Trophoblast cell (in vitro differentiated cells and primary cell): ENCODE results near the gene WDR86.

Experiments
- DNase-seq, 2 donors: peaks; one replicate each; pipeline ENCODE4 v3.0.0-alpha.2; 2016
- H2AFZ ChIP-seq: 2 replicates; pipeline ENCODE4 v1.6.1; 2013; ENCODE audit warnings: low read length, moderate library complexity, mild to moderate bottlenecking; ENCODE audit not compliant: insufficient read depth, poor library complexity
- H2AK5ac ChIP-seq: 2 replicates; pipeline ENCODE4 v1.6.1; 2013; ENCODE audit warnings: mild to moderate bottlenecking, low read length
- H2BK120ac ChIP-seq: 2 replicates; pipeline ENCODE4 v1.6.1; 2013; ENCODE audit warnings: low read length, mild to moderate bottlenecking, moderate library complexity; ENCODE audit not compliant: insufficient read depth, poor library complexity
- H2BK12ac ChIP-seq: 2 replicates; pipeline ENCODE4 v1.6.1; 2013; ENCODE audit warnings: mild to moderate bottlenecking, low read length, moderate library complexity
- H2BK5ac ChIP-seq: 2 replicates; pipeline ENCODE4 v1.6.1; 2013; ENCODE audit warnings: low read length, low read depth, moderate library complexity, mild to moderate bottlenecking; ENCODE audit not compliant: poor library complexity
- H3K14ac ChIP-seq: 2 replicates; pipeline ENCODE4 v1.6.1; 2013; ENCODE audit warnings: mild to moderate bottlenecking, low read length
- H3K18ac ChIP-seq: 2 replicates; pipeline ENCODE4 v1.6.1; 2013; ENCODE audit warnings: mild to moderate bottlenecking, low read length
- H3K23ac ChIP-seq: 2 replicates; pipeline ENCODE4 v1.6.1; 2013; ENCODE audit warnings: low read length
- H3K27ac ChIP-seq: 2 replicates; pipeline ENCODE4 v1.5.1; 2013; ENCODE audit warnings: low read depth, mild to moderate bottlenecking, inconsistent platforms, low read length, moderate library complexity
- H3K27me3 ChIP-seq: 2 replicates; pipeline ENCODE4 v1.6.1; 2013; ENCODE audit warnings: inconsistent platforms, mild to moderate bottlenecking, low read length, moderate library complexity; ENCODE audit not compliant: insufficient read depth
- H3K36me3 ChIP-seq, 2 experiments: 1 replicate in 1 of 2; 2 replicates in 1 of 2; pipeline ENCODE4 v1.6.1; 2013; ENCODE audit warnings: low read length in 2 of 2, mild to moderate bottlenecking in 2 of 2, moderate library complexity in 1 of 2; ENCODE audit not compliant: insufficient read depth in 2 of 2, control insufficient read depth in 1 of 2
- H3K4ac ChIP-seq: 2 replicates; pipeline ENCODE4 v1.6.1; 2013; ENCODE audit warnings: low read depth, mild to moderate bottlenecking, low read length, moderate library complexity
- H3K4me1 ChIP-seq, 2 experiments: 1 replicate in 1 of 2; 2 replicates in 1 of 2; pipeline ENCODE4 v1.6.1; 2013; ENCODE audit warnings: low read length in 2 of 2, mild to moderate bottlenecking in 2 of 2, moderate library complexity in 1 of 2; ENCODE audit not compliant: insufficient read depth in 2 of 2, control insufficient read depth in 1 of 2
- H3K4me2 ChIP-seq: 2 replicates; pipeline ENCODE4 v1.6.1; 2013; ENCODE audit warnings: inconsistent platforms, mild to moderate bottlenecking, low read length, moderate library complexity
- H3K4me3 ChIP-seq: 2 replicates; pipeline ENCODE4 v1.5.1; 2013; ENCODE audit warnings: mild to moderate bottlenecking, low read depth, low read length, inconsistent platforms
- H3K79me1 ChIP-seq: one replicate; pipeline ENCODE4 v1.6.1; 2013; ENCODE audit warnings: low read length
- H3K79me2 ChIP-seq: 2 replicates; pipeline ENCODE4 v1.6.1; 2013; ENCODE audit warnings: low read length, mild to moderate bottlenecking; ENCODE audit not compliant: control insufficient read depth, insufficient read depth, poor library complexity
- H3K9ac ChIP-seq: 2 replicates; pipeline ENCODE4 v1.6.1; 2013; ENCODE audit warnings: mild to moderate bottlenecking, low read length
- H3K9me3 ChIP-seq: 2 replicates; pipeline ENCODE4 v1.6.1; 2013; ENCODE audit warnings: low read depth, mild to moderate bottlenecking, control low read depth, inconsistent platforms, low read length; ENCODE audit not compliant: insufficient read depth
- H4K12ac ChIP-seq: 2 replicates; pipeline ENCODE4 v1.6.1; 2013; ENCODE audit warnings: low read depth, mild to moderate bottlenecking, low read length, moderate library complexity
- H4K8ac ChIP-seq: 2 replicates; pipeline ENCODE4 v1.6.1; 2013; ENCODE audit warnings: low read depth, mild to moderate bottlenecking, low read length, moderate library complexity
- H4K91ac ChIP-seq: one replicate; pipeline ENCODE4 v1.6.1; 2013; ENCODE audit warnings: low read depth, mild to moderate bottlenecking, low read length, moderate library complexity
- WGBS: extraction: QIAGEN DNeasy Blood & Tissue Kit; methylation state at CpG from one replicate; pipeline ENCODE4 v1.1.7; 2013; ENCODE audit warnings: missing lambda C conversion rate; ENCODE audit not compliant: insufficient read length, insufficient coverage; ENCODE audit errors: extremely low coverage; 5-methylcytosine and 5-hydroxymethylcytosine counted together

Gene WDR86

DNA sequence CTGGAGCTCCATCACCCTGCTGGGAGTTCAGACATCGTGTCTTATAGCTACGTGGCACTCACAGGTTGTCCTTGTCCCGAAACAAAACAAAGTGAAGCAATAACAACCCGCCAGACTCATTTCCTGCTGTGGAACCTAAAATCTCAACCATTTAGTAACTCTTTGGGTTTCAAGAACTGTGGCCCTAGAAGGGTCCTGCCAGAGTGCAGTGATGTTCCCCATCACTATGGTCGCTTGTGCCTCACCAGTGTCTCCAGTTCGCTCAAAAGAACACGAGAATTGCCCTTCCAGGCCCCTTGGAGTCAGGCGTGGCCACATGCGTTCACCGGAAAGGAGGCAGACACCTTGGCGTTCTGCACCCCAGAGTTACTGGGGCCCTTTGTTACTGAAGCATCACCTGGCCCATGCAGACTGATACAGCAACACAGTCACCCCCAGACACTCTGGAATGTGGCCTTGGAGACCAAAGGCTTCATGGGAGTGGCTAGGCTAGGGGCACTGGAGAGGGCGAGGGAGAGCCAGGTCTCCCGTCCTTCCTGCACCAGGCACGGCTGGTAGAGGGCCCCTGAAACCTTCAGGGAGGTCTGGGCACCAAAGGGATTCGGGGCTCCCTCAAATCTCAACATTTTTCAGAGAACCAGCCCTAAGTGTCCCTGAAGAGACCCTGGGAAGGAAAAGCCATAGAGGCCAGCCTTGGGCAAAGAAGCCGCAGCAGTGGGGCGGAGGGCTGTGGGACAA lies 29.2 kb upstream of the WDR86 start:
- H4K8ac ChIP-seq, result no peak overlapping the region
- no peaks in the 10 kb centered on the region for H3K79me2 ChIP-seq
- H3K9me3 ChIP-seq, result peaks cover 3% of the 10 kb centered on the region
- H3K79me1 ChIP-seq, result peaks cover 14% of the 10 kb centered on the region
- H2BK120ac ChIP-seq, result peak overlapping the region; percentile 15
- H3K27ac ChIP-seq, result no peak overlapping the region
- H2AK5ac ChIP-seq, result peak overlapping the region; percentile 20
- no peak overlapping the region for H3K23ac ChIP-seq
- no peak overlapping the region for H3K9ac ChIP-seq
- no peaks in the 10 kb centered on the region for H3K36me3 ChIP-seq
- H3K18ac ChIP-seq, result peak overlapping the region; percentile 22
- no peak overlapping the region for H3K4me3 ChIP-seq
- H3K27me3 ChIP-seq, result no peaks in the 10 kb centered on the region
- peak overlapping the region; percentile 58 for H4K91ac ChIP-seq
- no peak overlapping the region for H3K4me2 ChIP-seq
- DNase-seq, result no peak
- H2AFZ ChIP-seq, result no peak overlapping the region
- WGBS, result no CpG with 5 or more reads among the region's 17 CpGs
- peak overlapping the region; percentile 28 for H2BK12ac ChIP-seq
- peaks cover 28 to 33% of the 10 kb centered on the region in 2 experiments for H3K4me1 ChIP-seq
- H3K4ac ChIP-seq, result no peak overlapping the region
- H3K14ac ChIP-seq, result no peak overlapping the region
- H2BK5ac ChIP-seq, result no peak overlapping the region
- no peak overlapping the region for H4K12ac ChIP-seq

GRCh38 chr7:151437866-151438516 lies 28.2 kb upstream of the WDR86 start:
- Histone ChIP-seq H2AFZ (no peak overlapping the region), H3K79me1 (peaks cover 14% of the 10 kb centered on the region), H4K8ac (no peak overlapping the region), H3K4me2 (no peak overlapping the region), H2BK5ac (no peak overlapping the region), H3K14ac (peak overlapping the region; percentile 8), H3K27me3 (no peaks in the 10 kb centered on the region), H3K9me3 (peaks cover 3% of the 10 kb centered on the region), H3K79me2 (no peaks in the 10 kb centered on the region), H3K36me3 (no peaks in the 10 kb centered on the region), H3K9ac (no peak overlapping the region), H3K4ac (no peak overlapping the region), H3K27ac (no peak overlapping the region), H3K4me1 (peaks cover 28 to 33% of the 10 kb centered on the region in 2 experiments), H2BK12ac (peak overlapping the region; percentile 60), H2AK5ac (no peak overlapping the region), H3K4me3 (peak overlapping the region; percentile 16), H4K12ac (no peak overlapping the region), H2BK120ac (peak overlapping the region; percentile 52), H3K23ac (no peak overlapping the region), H4K91ac (no peak overlapping the region), H3K18ac (no peak overlapping the region)
- DNase-seq, result no peak
- WGBS, result no CpG with 5 or more reads among the region's 23 CpGs

- no peak overlapping the region for H3K9ac ChIP-seq
- DNase-seq, result no peak
- peak overlapping the region; percentile 41 for H2AK5ac ChIP-seq
- H4K12ac ChIP-seq, result no peak overlapping the region
- no peaks in the 10 kb centered on the region for H3K36me3 ChIP-seq
- no peak overlapping the region for H3K4me3 ChIP-seq
- no peak overlapping the region for H3K23ac ChIP-seq
- H3K27ac ChIP-seq, result peak overlapping the region; percentile 24
- H4K91ac ChIP-seq, result peak overlapping the region; percentile 45
- no peak overlapping the region for H2BK5ac ChIP-seq
- peak overlapping the region; percentile 38 for H3K4me2 ChIP-seq
- H4K8ac ChIP-seq, result peak overlapping the region; percentile 36
- peaks cover 3% of the 10 kb centered on the region for H3K9me3 ChIP-seq
- peak overlapping the region; percentile 32 for H3K14ac ChIP-seq
- peaks cover 14% of the 10 kb centered on the region for H3K79me1 ChIP-seq
- H3K4ac ChIP-seq, result no peak overlapping the region
- no peaks in the 10 kb centered on the region for H3K27me3 ChIP-seq
- no peaks in the 10 kb centered on the region for H3K79me2 ChIP-seq
- no peak overlapping the region for H2AFZ ChIP-seq
- H2BK120ac ChIP-seq, result peak overlapping the region; percentile 55
- peaks cover 28 to 33% of the 10 kb centered on the region in 2 experiments for H3K4me1 ChIP-seq
- WGBS, result no CpG with 5 or more reads among the region's 13 CpGs
- H3K18ac ChIP-seq, result peak overlapping the region; percentile 10
- peak overlapping the region; percentile 60 for H2BK12ac ChIP-seq
Measured at GRCh38 chr7:151437159-151437553, 27.3 kb upstream of the WDR86 start.

DNA sequence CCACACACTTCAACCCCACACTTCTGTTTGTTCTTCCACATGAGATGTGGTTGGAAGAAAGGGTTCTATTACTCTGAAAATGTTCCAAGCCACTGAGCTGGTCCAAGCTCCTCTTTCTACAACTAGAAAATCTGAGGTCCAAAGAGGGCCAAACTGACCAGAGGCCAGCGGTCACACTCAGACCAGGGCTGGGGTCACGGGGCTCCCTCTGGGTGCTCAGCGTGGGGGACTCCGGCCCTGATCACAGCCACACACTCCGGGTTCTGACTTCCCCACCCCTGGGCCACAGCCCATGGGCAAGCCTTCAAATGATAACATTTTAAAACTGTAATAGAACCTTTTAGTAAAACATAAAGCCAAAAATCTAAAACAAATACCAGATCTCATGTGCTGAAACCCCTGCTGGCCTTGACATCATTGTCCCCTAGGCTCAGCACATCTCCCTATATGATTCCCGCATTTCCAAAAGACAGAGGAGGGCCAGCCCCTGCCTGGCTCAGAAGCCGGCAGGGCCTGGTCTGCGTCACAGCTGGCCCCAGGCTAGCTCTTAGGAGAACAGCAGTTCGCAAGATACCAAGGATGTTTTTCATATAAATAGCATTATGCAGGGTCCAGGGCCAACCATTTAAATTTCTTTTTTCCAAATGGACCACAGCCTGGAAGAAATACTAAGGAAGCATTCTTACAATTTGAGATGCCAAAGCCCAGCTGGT lies 26.8 kb upstream of the WDR86 start:
- H3K9ac ChIP-seq, result no peak overlapping the region
- peak overlapping the region; percentile 58 for H3K14ac ChIP-seq
- H2BK5ac ChIP-seq, result peak overlapping the region; percentile 18
- peak overlapping the region; percentile 94 for H2BK12ac ChIP-seq
- peak; percentile 93 to 95 for DNase-seq
- peaks cover 3% of the 10 kb centered on the region for H3K9me3 ChIP-seq
- peak overlapping the region; percentile 86 for H4K91ac ChIP-seq
- H3K27ac ChIP-seq, result no peak overlapping the region
- no peak overlapping the region for H4K12ac ChIP-seq
- H3K36me3 ChIP-seq, result no peaks in the 10 kb centered on the region
- no peak overlapping the region for H2AFZ ChIP-seq
- H4K8ac ChIP-seq, result no peak overlapping the region
- H3K79me2 ChIP-seq, result no peaks in the 10 kb centered on the region
- H3K4ac ChIP-seq, result peak overlapping the region; percentile 43
- peak overlapping the region; percentile 35 for H2AK5ac ChIP-seq
- H3K4me2 ChIP-seq, result peak overlapping the region; percentile 38
- no CpG with 5 or more reads among the region's 9 CpGs for WGBS
- H3K23ac ChIP-seq, result no peak overlapping the region
- H3K4me1 ChIP-seq, result peaks cover 28 to 33% of the 10 kb centered on the region in 2 experiments
- H3K27me3 ChIP-seq, result no peaks in the 10 kb centered on the region
- peak overlapping the region; percentile 37 for H2BK120ac ChIP-seq
- H3K18ac ChIP-seq, result peak overlapping the region; percentile 41
- peaks cover 14% of the 10 kb centered on the region for H3K79me1 ChIP-seq
- no peak overlapping the region for H3K4me3 ChIP-seq
